PFSK-1 (cell line): ENCODE results near the gene PCGF2.

ENCODE experiments used
- FOXP2 ChIP-seq: optimal IDR thresholded peaks from 2 replicates; pipeline ENCODE3; 2011; ENCODE audit warnings: borderline replicate concordance, control low read depth, inconsistent platforms; ENCODE audit not compliant: insufficient read depth; ENCODE audit errors: extremely low read length, extremely low read depth
- POLR2AphosphoS5 ChIP-seq: IDR thresholded peaks from 2 replicates; pipeline ENCODE4 v1.6.1; 2012; ENCODE audit warnings: low read depth, mild to moderate bottlenecking, control low read depth, low read length, moderate library complexity
- SIN3A ChIP-seq: IDR thresholded peaks from 2 replicates; pipeline ENCODE4 v1.6.1; 2012; ENCODE audit warnings: mild to moderate bottlenecking, low read length, moderate library complexity, borderline replicate concordance; ENCODE audit not compliant: insufficient read depth
- TAF1 ChIP-seq: IDR thresholded peaks from 2 replicates; pipeline ENCODE4 v1.6.1; 2012; ENCODE audit warnings: low read length, control low read depth, borderline replicate concordance; ENCODE audit not compliant: insufficient read depth
- TF ChIP-seq, protein P1 (sequence below), 2 experiments: IDR thresholded peaks; 2 replicates each; pipeline versions ENCODE4 v1.6.1 to v1.8.0; 2011 to 2012; ENCODE audit warnings: low read depth in 2 of 2, low read length in 2 of 2, control low read depth in 1 of 2, inconsistent platforms in 1 of 2, mild to moderate bottlenecking in 1 of 2, moderate library complexity in 1 of 2; ENCODE audit not compliant: insufficient read depth in 1 of 2

The PCGF2 gene

GRCh38 chr17:38690386-38690785 is 57.8 kb downstream of the PCGF2 start:
- TF ChIP-seq TAF1 = no peak
- TF ChIP-seq, protein P1, sequence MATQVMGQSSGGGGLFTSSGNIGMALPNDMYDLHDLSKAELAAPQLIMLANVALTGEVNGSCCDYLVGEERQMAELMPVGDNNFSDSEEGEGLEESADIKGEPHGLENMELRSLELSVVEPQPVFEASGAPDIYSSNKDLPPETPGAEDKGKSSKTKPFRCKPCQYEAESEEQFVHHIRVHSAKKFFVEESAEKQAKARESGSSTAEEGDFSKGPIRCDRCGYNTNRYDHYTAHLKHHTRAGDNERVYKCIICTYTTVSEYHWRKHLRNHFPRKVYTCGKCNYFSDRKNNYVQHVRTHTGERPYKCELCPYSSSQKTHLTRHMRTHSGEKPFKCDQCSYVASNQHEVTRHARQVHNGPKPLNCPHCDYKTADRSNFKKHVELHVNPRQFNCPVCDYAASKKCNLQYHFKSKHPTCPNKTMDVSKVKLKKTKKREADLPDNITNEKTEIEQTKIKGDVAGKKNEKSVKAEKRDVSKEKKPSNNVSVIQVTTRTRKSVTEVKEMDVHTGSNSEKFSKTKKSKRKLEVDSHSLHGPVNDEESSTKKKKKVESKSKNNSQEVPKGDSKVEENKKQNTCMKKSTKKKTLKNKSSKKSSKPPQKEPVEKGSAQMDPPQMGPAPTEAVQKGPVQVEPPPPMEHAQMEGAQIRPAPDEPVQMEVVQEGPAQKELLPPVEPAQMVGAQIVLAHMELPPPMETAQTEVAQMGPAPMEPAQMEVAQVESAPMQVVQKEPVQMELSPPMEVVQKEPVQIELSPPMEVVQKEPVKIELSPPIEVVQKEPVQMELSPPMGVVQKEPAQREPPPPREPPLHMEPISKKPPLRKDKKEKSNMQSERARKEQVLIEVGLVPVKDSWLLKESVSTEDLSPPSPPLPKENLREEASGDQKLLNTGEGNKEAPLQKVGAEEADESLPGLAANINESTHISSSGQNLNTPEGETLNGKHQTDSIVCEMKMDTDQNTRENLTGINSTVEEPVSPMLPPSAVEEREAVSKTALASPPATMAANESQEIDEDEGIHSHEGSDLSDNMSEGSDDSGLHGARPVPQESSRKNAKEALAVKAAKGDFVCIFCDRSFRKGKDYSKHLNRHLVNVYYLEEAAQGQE (IDR thresholded peaks at IDR 0.05; ENCODE audit: insufficient read depth in 1 of 2, low read depth in 2 of 2, low read length in 2 of 2) = no peak
- no peak for TF ChIP-seq POLR2AphosphoS5
- TF ChIP-seq FOXP2 = no peak
- no peak for TF ChIP-seq SIN3A

DNA sequence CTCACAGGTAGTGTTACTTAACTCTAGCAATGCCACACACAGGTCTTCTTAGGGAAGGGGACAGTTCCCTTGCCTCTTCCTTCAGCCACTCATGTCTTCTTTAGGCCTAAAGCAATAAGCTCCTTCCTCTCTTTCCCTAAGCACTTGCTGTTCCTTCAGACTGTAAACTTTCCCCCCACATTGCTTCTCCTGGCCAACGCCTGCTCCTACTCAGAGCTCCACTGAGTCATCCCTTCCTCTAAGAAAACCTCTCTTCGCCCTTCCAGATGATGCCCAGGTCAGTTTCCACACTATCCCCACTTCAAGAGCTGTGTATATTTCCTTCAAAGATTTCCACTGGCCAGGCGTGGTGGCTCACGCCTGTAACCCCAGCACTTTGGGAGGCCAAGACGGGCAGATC is 60.9 kb downstream of the PCGF2 start:
- TF ChIP-seq, protein P1 (IDR thresholded peaks at IDR 0.05; ENCODE audit: insufficient read depth in 1 of 2, low read depth in 2 of 2, low read length in 2 of 2) = no peak
- TF ChIP-seq POLR2AphosphoS5 = no peak

DNA sequence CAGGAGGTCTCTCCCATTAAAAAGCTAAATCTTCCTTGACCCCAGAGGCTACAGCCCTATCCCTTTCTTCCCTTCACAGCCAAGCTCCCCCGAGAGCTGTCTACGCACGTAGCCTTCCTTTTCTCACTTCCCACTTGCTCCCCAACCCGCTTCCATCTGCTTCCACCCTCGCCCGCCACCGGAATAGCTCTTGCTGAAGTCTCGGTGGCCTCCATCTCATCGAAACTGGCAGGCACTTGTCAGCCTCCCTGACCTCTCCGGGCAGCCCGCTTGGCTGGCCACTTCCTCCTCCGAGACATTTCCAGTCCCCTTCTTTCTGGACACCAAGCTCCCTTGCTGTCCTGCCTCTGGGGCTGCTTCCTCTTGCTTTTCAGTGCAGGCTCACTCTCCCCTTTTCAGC is 62.6 kb downstream of the PCGF2 start:
- TF ChIP-seq POLR2AphosphoS5 = no peak
- TF ChIP-seq, protein P1 (IDR thresholded peaks at IDR 0.05; ENCODE audit: insufficient read depth in 1 of 2, low read depth in 2 of 2, low read length in 2 of 2) = no peak
- TF ChIP-seq FOXP2 = no peak
- no peak for TF ChIP-seq SIN3A
- no peak for TF ChIP-seq TAF1
